K562 (cell line): ENCODE data around the gene DNAJC6. TPM values are rescaled to one million over a fixed set of nuclear protein-coding genes. Genes with fewer than 3 reads are reported as not detected.

Experiments used
- ATAC-seq: fragments of 200-7000 bp; cut with Tn5 transposase; 3 replicates; pipeline ENCODE4 v1.9.1; 2020; ENCODE audit warnings: moderate library complexity
- BruUV-seq: library from RNA; stranded (reverse); fragments of 400-500 nt; replicated peaks from 2 replicates; lab custom pipeline; 2021; lab: Mats Ljungman, UMichigan
- CTCF ChIA-PET: fragments of 300-600 bp; formaldehyde crosslinking; extraction: SDS; loops from one replicate; lab custom pipeline; 2021; ENCODE audit warnings: low intra/inter-chr PET ratio; lab: Yijun Ruan, JAX
- POLR2A ChIA-PET: fragments of 300-600, 350-650 bp; sonication (Branson Sonifier 250); formaldehyde crosslinking; extraction: SDS; loops from one replicate; lab custom pipeline; 2021; ENCODE audit warnings: antibody characterized with exemption, inconsistent platforms; lab: Yijun Ruan, JAX
- DNase-seq, 4 experiments: peaks; one replicate each; pipeline versions ENCODE4 v3.0.0 to v3.0.0-alpha.2; 2011 to 2018; ENCODE audit warnings: low spot score in 3 of 4, mixed read lengths in 3 of 4; ENCODE audit errors: extremely low read depth in 1 of 4
- FAIRE-seq: peaks from 2 replicates; lab custom pipeline; 2011; peaks lifted over from hg19 to GRCh38; lab: Jason Lieb, UNC
- H2AFZ ChIP-seq: 2 replicates; pipeline ENCODE4 v1.6.0; 2011; ENCODE audit warnings: low read depth, low read length, control low read depth, inconsistent platforms
- H3K27ac ChIP-seq: fragments of 200-600 bp; 3 replicates; pipeline ENCODE4 v1.8.0; 2011; ENCODE audit warnings: low read depth, mild to moderate bottlenecking, control low read depth, inconsistent platforms, low read length, moderate library complexity, mixed read lengths; ENCODE audit errors: extremely low read depth
- H3K27me3 ChIP-seq, 2 experiments: fragments of 300-600 bp in 1 of 2; 2 replicates in 1 of 2; 3 replicates in 1 of 2; pipeline versions ENCODE4 v1.6.0 to v1.8.0; 2011; ENCODE audit warnings: inconsistent platforms in 2 of 2, low read length in 2 of 2, mild to moderate bottlenecking in 1 of 2, mixed read lengths in 1 of 2, moderate library complexity in 1 of 2; ENCODE audit not compliant: control insufficient read depth in 2 of 2, insufficient read depth in 2 of 2
- H3K36me3 ChIP-seq: fragments of 300-600 bp; 3 replicates; pipeline ENCODE4 v1.8.0; 2011; ENCODE audit warnings: mild to moderate bottlenecking, low read length, inconsistent platforms; ENCODE audit not compliant: control insufficient read depth, insufficient read depth
- H3K4me1 ChIP-seq, 2 experiments: fragments of 200-600 bp in 1 of 2; replicated peaks in 1 of 2; 2 replicates in 1 of 2; 3 replicates in 1 of 2; pipeline versions ENCODE4 v1.5.1 to v1.8.0; 2011; ENCODE audit warnings: inconsistent platforms in 2 of 2, low read length in 2 of 2, mild to moderate bottlenecking in 1 of 2, mixed read lengths in 1 of 2, moderate library complexity in 1 of 2; ENCODE audit not compliant: control insufficient read depth in 2 of 2, insufficient read depth in 2 of 2
- H3K4me2 ChIP-seq: 2 replicates; pipeline ENCODE4 v1.6.1; 2011; ENCODE audit warnings: low read length, control low read depth, inconsistent platforms, mixed read lengths; ENCODE audit not compliant: insufficient read depth
- H3K4me3 ChIP-seq: fragments of 200-600 bp; sonication (generic), shearing (Covaris generic); 2 replicates; pipeline ENCODE4 v1.5.1; 2016; ENCODE audit warnings: control low read depth, inconsistent platforms
- H3K79me2 ChIP-seq: fragments of 200-600 bp; 3 replicates; pipeline ENCODE4 v1.8.0; 2011; ENCODE audit warnings: low read length, inconsistent platforms; ENCODE audit not compliant: control insufficient read depth, insufficient read depth
- H3K9ac ChIP-seq, 2 experiments: 2 replicates each; pipeline versions ENCODE4 v1.6.0 to v1.6.1; 2011; ENCODE audit warnings: low read depth in 2 of 2, low read length in 2 of 2, control low read depth in 1 of 2, inconsistent platforms in 1 of 2, mild to moderate bottlenecking in 1 of 2, mixed read lengths in 1 of 2; ENCODE audit not compliant: insufficient read depth in 1 of 2
- H3K9me1 ChIP-seq: one replicate; pipeline ENCODE4 v1.6.0; 2011; ENCODE audit warnings: inconsistent platforms, mild to moderate bottlenecking, low read length, moderate library complexity; ENCODE audit not compliant: control insufficient read depth, insufficient read depth
- H3K9me3 ChIP-seq: replicated peaks from 2 replicates; pipeline ENCODE4 v1.5.1; 2011; ENCODE audit warnings: low read depth, low read length, inconsistent platforms; ENCODE audit not compliant: control insufficient read depth, insufficient read depth
- H4K20me1 ChIP-seq: replicated peaks from 2 replicates; pipeline ENCODE4 v1.6.1; 2011; ENCODE audit warnings: low read length, inconsistent platforms, mixed read lengths; ENCODE audit not compliant: control insufficient read depth, insufficient read depth
- AFF4 ChIP-seq: sonication (generic); formaldehyde crosslinking; IDR thresholded peaks from 2 replicates; pipeline ENCODE4 v1.8.0; 2023; ENCODE audit warnings: mild to moderate bottlenecking, missing genetic modification reagents
- CCAR2 ChIP-seq: fragments of 200-400 bp; formaldehyde crosslinking; IDR thresholded peaks from 2 replicates; pipeline ENCODE4 v1.6.1; 2017; ENCODE audit warnings: mild to moderate bottlenecking, low read depth, low read length
- GABPA ChIP-seq: fragments of 200-800 bp; sonication (Bioruptor generic); conservative IDR thresholded peaks from 2 replicates; pipeline ENCODE4 v1.6.1; 2016; ENCODE audit warnings: low read depth, missing genetic modification characterization, missing compliant biosample characterization
- GTF2B ChIP-seq: IDR thresholded peaks from 2 replicates; pipeline ENCODE4 v1.6.1; 2011; ENCODE audit not compliant: insufficient read length; ENCODE audit errors: extremely low read depth
- HOXB6 ChIP-seq: fragments of 250-450 bp; sonication (Bioruptor Pico); IDR thresholded peaks from 2 replicates; pipeline ENCODE4 v1.5.1; 2022; ENCODE audit warnings: mild to moderate bottlenecking, borderline replicate concordance
- MIER1 ChIP-seq: fragments of 450-650 bp; IDR thresholded peaks from 2 replicates; pipeline ENCODE4 v1.6.1; 2016; ENCODE audit warnings: antibody characterized with exemption, mild to moderate bottlenecking, low read depth
- MITF ChIP-seq: IDR thresholded peaks from 2 replicates; pipeline ENCODE4 v1.6.1; 2014; ENCODE audit warnings: antibody characterized with exemption
- NCOA1 ChIP-seq: fragments of 450-650 bp; IDR thresholded peaks from 2 replicates; pipeline ENCODE4 v1.6.1; 2016; ENCODE audit warnings: low read depth
- NONO ChIP-seq, 2 experiments: fragments of 200-400 bp in 1 of 2; fragments of 450-650 bp in 1 of 2; formaldehyde crosslinking in 1 of 2; IDR thresholded peaks; 2 replicates each; pipeline ENCODE4 v1.6.1; 2017; ENCODE audit warnings: low read depth in 2 of 2, mild to moderate bottlenecking in 2 of 2, moderate library complexity in 2 of 2, low read length in 1 of 2
- PPARD ChIP-seq: fragments of 250-450 bp; sonication (Bioruptor Pico); IDR thresholded peaks from 2 replicates; pipeline ENCODE4 v1.8.0; 2022; ENCODE audit warnings: inconsistent platforms, mild to moderate bottlenecking, moderate library complexity
- SP2 ChIP-seq: IDR thresholded peaks from 2 replicates; pipeline ENCODE4 v1.6.1; 2011; ENCODE audit warnings: mild to moderate bottlenecking, low read depth, low read length, moderate library complexity; ENCODE audit not compliant: poor library complexity, severe bottlenecking; ENCODE audit errors: extremely low read depth
- SRSF3 ChIP-seq: fragments of 200-400 bp; formaldehyde crosslinking; IDR thresholded peaks from 2 replicates; pipeline ENCODE4 v1.6.1; 2016; ENCODE audit warnings: mild to moderate bottlenecking, low read length, moderate library complexity; ENCODE audit not compliant: insufficient read depth
- SRSF9 ChIP-seq: fragments of 200-400 bp; formaldehyde crosslinking; IDR thresholded peaks from 2 replicates; pipeline ENCODE4 v1.6.1; 2017; ENCODE audit warnings: low read depth, low read length, borderline replicate concordance
- WHSC1 ChIP-seq: IDR thresholded peaks from one replicate; pipeline ENCODE4 v1.6.1; 2012; ENCODE audit warnings: low read length, control low read depth, inconsistent platforms
- ZKSCAN1 ChIP-seq: fragments of 150-350 bp; IDR thresholded peaks from 2 replicates; pipeline ENCODE4 v1.6.1; 2016; ENCODE audit warnings: low read depth, low read length
- ZZZ3 ChIP-seq: fragments of 450-650 bp; IDR thresholded peaks from 2 replicates; pipeline ENCODE4 v1.6.1; 2016; ENCODE audit warnings: antibody characterized with exemption, mild to moderate bottlenecking, moderate library complexity
- WGBS: fragments of 100-300 bp; shearing (Covaris generic); methylation state at CpG from one replicate; pipeline ENCODE4 v1.1.6; 2016; ENCODE audit warnings: low coverage, mixed read lengths; ENCODE audit not compliant: insufficient coverage; ENCODE audit errors: missing lambda C conversion rate; 5-methylcytosine and 5-hydroxymethylcytosine counted together
- in situ Hi-C: fragments of 300-500 bp; cut with MboI; formaldehyde crosslinking; loops from 4 replicates; pipeline ENCODE4 v1.15.0; 2018; ENCODE audit warnings: inconsistent platforms, mixed read lengths
- intact Hi-C: fragments of 100-400 bp; cut with micrococcal nuclease; formaldehyde crosslinking; loops from 2 replicates; pipeline ENCODE4 v1.14.2; 2022
- polyA plus RNA-seq, 8 experiments: library from polyadenylated mRNA; depleted of rRNA in 4 of 8; stranded (reverse) in 5 of 8; unstranded in 3 of 8; fragments of >200 nt; fragmentation: Nextera tagmentation in 2 of 8; fragmentation: Illumina TruSeq in 1 of 8; extraction: Ambion mirVana in 2 of 8; extraction: Trizol in 1 of 8; gene quantifications; 2 replicates each; pipeline versions ENCODE4 v1.2.1 to v1.2.3, GENCODE V29; 2011 to 2014; ENCODE audit warnings: inconsistent platforms in 1 of 8, missing spikeins in 1 of 8
- total RNA-seq, 7 experiments: library from RNA; depleted of rRNA in 6 of 7; stranded (reverse); fragments of >200 nt in 6 of 7; fragmentation: Illumina TruSeq in 2 of 7; extraction: Trizol in 2 of 7; gene quantifications; 2 replicates each; pipeline versions ENCODE4 v1.2.1 to v1.2.3, GENCODE V29; 2011 to 2021; ENCODE audit warnings: low replicate concordance in 1 of 7
- TF ChIP-seq, protein P1 (sequence below): sonication (generic); IDR thresholded peaks from 2 replicates; pipeline ENCODE4 v1.6.1; 2016

The DNAJC6 gene
- total and polyA plus RNA-seq, 9 of the 15 experiments (the other 6 are each of a cell fraction or from before 2014, with no cell fraction given) = 6.7 to 78.7 (median 28.0) TPM

- intact Hi-C loops = no loop called here
- no peak for FAIRE-seq
- TF ChIP-seq, protein P1, sequence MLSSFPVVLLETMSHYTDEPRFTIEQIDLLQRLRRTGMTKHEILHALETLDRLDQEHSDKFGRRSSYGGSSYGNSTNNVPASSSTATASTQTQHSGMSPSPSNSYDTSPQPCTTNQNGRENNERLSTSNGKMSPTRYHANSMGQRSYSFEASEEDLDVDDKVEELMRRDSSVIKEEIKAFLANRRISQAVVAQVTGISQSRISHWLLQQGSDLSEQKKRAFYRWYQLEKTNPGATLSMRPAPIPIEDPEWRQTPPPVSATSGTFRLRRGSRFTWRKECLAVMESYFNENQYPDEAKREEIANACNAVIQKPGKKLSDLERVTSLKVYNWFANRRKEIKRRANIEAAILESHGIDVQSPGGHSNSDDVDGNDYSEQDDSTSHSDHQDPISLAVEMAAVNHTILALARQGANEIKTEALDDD = no peak
- TF ChIP-seq WHSC1 (no peak), CCAR2 (no peak), GABPA (tag) (no peak), HOXB6 (CRISPR knock-in tag) (no peak), AFF4 (no peak), MITF (no peak), SRSF9 (no peak), MIER1 (no peak), NONO (IDR thresholded peaks at IDR 0.05; ENCODE audit: low read depth in 2 of 2, low read length in 1 of 2) (no peak), NCOA1 (no peak), PPARD (CRISPR knock-in tag) (no peak), GTF2B (no peak), SP2 (no peak), ZKSCAN1 (no peak), SRSF3 (no peak), ZZZ3 (no peak)
Measured at GRCh38 chr1:65440915-65441314, 131.6 kb downstream of the DNAJC6 start.

More at GRCh38 chr1:65440915-65441314, 131.6 kb downstream of the DNAJC6 start:
- Histone ChIP-seq H2AFZ (no peak overlapping the region), H4K20me1 (no peaks in the 10 kb centered on the region), H3K9me1 (no peaks in the 10 kb centered on the region), H3K4me2 (no peak overlapping the region), H3K4me3 (no peak overlapping the region), H3K4me1 (peaks cover 9 to 20% of the 10 kb centered on the region in 2 experiments; a peak in 4 of 5 replicates), H3K27me3 (no peaks in the 10 kb centered on the region), H3K36me3 (peaks cover 9% of the 10 kb centered on the region; the same call in 2 of the 3 replicates), H3K9me3 (no peaks in the 10 kb centered on the region), H3K27ac (no peak overlapping the region), H3K9ac (no peak overlapping the region), H3K79me2 (no peaks in the 10 kb centered on the region)
- ChIA-PET CTCF (no interaction called here), POLR2A (interaction anchor here (0.5 to 1.7 kb wide), 6 partner anchors 19 to 247 kb away, joined by 3 to 5 read pairs (median 4); no protein-coding TSS in a partner anchor)
- DNase-seq (no peak), ATAC-seq (no peak)
- in situ Hi-C loops = no loop called here
- WGBS = 26% methylated on average over 1 of the region's 1 CpG
- BruUV-seq = no TSS peak
